HG02973 (cell line): Measurements from ENCODE around the gene ESRRB.

Source experiments
- ATAC-seq: cut with Tn5 transposase; IDR thresholded peaks from one replicate; pipeline ENCODE4 v1.9.1; 2021; ENCODE audit warnings: moderate library complexity; ENCODE audit not compliant: unreplicated experiment

ESRRB gene

GRCh38 chr14:76439237-76439775 is 63.4 kb downstream of the ESRRB start:
- ATAC-seq: no peak

DNA sequence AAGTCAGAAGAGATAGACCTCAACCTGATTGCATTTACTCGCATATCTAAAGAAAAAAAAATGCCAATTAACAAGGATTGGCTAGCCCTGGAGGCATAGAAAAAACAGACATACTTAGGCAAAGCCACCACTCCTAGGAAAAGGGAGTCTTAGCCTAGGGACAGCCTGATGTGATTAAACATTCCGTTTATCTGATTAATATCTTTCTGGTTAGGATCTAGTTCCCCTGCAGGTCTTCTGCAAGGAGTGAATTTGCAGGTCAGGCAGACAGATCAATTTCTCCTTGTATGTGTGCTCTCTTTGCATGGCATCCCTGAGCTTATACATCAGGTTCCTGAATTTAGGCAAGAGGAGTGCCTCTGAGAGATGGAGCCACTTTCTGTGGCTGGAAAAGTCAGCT is 70.5 kb downstream of the ESRRB start:
- no peak for ATAC-seq

- no peak for ATAC-seq
These were observed 71.0 kb downstream of the ESRRB start for GRCh38 chr14:76446921-76447320.

GRCh38 chr14:76450476-76450875 is 74.5 kb downstream of the ESRRB start:
- ATAC-seq: no peak

DNA sequence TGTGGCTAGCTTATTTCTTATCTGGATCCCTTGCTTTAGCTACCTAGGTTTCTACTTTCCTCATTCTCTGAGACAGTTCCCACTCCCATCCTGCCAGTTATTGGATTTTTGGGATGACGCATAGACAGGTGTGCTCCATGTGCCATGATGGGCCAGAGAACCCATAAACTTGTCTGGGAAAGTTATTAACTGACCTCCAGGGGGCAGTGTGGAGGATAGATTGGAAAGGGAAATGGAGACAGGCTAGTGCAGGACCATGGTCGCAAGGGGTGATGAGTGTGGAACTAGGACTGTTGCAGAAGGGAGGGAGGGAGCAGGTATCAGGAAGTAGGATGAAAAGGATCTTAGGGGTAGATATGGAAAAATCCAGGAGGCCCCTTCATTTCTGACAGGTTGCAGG is 80.3 kb downstream of the ESRRB start:
- ATAC-seq: no peak

- ATAC-seq: no peak
These were observed 81.1 kb downstream of the ESRRB start for GRCh38 chr14:76456891-76457586.

DNA sequence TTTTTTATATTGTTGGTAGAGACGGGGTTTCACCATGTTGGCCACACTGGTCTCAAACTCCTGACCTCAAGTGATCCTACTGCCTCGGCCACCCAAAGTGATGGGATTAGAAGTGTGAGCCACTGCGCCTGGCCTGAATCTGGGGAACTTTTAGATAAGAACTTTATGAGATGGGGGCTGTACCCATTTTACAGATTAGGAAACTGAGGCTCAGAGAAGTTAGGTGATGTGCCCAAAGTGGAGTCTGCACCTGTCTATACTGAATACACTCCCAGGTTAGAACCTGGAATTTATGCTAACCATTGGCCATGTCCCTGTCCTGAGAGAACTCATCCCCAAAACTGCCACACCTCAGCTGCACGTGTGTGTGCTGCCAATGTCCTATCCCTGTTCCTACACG is 81.9 kb downstream of the ESRRB start:
- no peak for ATAC-seq

- ATAC-seq: no peak
These were observed 85.9 kb downstream of the ESRRB start for GRCh38 chr14:76461886-76462285.

DNA sequence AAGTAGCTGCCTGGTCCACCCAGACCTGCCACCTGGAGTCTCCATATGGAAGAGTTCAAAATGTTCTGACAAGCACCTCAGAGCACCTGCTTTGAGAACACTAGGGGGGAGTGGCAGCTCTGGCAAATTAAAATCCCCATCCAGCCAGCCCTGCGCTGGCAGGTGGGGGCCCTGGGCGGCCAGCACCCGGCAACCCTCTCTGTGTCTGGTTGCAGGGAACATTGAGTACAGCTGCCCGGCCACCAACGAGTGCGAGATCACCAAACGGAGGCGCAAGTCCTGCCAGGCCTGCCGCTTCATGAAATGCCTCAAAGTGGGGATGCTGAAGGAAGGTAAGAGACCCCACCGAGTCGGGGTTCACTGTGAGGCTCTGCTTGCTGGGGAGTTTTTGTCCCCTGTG is 86.4 kb downstream of the ESRRB start:
- no peak for ATAC-seq

GRCh38 chr14:76463105-76463504 is 87.2 kb downstream of the ESRRB start:
- no peak for ATAC-seq

DNA sequence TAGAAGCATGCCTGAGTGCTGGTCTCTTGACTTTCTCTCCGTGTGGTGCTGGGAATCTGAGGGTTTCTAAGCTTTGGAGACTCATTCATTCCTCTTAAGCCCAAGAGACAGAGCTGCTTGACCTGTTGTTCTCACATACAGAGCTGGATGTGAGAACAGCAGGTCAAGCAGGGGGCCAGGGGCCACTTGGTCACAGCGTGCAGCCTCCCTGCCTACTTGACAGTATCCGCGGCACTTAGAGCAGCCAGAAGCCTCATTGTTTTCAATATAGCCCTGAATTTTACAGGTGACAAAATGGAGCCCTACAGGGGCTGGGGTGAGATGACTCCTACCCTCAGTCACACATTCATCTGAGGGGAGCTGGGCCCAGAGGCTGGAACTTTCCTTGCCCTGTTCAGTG is 88.9 kb downstream of the ESRRB start:
- ATAC-seq: no peak

DNA sequence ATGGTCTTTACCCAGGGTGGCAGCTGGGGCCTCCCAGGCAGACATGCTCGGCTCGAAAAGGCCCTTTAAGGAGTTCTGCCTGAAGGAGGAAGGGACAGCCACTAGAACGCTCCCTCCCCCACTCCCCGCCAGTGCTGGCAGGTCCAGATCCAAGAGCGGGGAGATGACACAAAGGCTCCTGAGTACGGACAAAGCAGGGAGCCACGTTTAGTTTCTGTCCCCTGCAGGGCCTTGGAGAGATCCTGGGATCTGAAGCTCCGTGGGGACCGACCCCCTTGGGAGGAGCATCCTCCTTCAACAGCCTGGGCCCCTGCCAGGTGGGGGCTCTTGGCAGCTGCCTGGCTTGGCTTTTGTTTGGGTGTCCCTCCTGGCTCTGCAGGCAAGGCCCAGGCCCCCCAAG is 89.7 kb downstream of the ESRRB start:
- no peak for ATAC-seq

GRCh38 chr14:76467711-76468155 is 91.8 kb downstream of the ESRRB start:
- no peak for ATAC-seq

DNA sequence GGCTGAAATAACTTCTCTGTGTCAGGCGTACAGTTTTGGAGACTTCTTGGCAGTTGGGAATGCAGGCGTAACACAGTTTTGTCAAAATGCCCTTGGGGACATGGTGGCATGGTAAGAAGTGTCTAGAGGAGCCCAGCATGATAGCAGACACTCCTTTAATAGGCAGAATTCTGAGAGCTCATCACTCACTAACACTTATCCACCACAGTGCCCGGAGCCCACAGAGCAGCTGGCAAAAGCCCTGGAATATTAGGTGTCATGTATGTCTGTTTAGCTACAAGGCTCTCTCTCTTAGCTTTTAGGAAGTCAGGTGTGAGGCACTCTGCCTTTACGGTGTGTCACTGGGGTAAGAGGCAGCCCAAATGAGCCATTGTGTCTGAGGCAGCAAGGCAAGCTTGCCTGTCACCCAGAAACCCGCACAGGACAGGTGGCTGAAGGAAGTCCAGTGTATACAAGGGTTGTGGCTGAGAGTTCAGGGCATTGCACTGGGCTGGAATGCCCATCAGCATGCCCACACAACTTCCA is 96.3 kb downstream of the ESRRB start:
- no peak for ATAC-seq

DNA sequence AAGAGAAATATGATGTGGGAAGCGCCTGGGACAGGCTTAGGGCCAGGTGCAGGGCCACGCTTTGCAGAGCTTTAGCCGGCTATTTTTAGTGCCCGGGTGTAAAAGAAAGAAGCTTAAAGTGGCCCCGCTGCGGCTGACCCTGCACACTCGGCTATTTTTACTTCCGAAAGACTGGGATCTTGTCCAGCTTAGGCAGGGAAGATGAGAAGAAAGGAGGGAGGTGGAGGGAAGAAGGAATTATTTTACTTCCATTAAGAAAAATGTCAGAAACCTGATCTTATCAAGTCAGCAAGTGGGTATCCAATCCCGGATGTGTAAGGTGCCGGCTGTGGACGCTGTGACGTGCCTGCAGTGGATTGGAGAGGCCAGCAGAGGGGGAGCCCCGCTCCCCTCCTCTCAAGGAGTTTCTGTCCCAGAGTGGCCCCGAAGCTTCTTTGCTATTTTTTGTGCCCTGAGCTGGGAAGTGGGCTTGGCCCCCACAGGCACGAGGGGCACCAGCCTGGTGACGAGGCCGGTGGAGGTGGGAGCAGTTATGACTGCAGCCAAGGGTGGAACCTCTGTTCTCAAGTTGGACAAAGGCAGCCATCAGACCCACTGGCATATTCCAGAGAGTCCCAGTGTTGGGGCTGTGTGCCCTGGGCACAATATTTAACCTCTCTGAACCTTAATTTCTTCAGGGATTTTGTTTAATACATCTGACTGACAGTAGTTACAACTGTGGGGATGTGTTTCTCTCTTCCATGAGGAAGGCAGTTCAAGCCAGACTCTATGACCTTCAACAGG is 97.7 kb downstream of the ESRRB start:
- no peak for ATAC-seq

- ATAC-seq: no peak
These were observed 104.5 kb downstream of the ESRRB start for GRCh38 chr14:76480426-76480825.

GRCh38 chr14:76484355-76484754 is 108.4 kb downstream of the ESRRB start:
- ATAC-seq: no peak

GRCh38 chr14:76486251-76486743 is 110.4 kb downstream of the ESRRB start:
- no peak for ATAC-seq

DNA sequence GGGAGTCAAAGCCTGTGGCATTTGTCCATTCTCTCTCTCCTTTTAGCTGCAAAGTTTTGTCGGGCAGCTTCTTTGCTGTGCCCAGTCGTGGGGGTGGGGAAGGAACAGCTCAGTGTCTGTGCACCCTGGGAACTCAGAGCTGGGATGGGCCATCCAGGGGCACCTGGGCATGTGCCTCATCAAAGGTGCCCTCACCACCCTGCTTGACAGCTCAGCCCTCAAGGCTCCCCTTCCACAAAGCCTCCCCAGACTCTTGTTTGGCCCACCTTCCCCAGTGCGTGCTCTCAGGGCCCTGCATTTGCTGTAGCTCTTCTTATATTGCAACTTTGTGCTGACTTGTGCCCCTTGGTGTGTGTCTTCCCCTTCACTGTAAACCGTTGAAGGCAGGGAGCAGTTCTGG is 112.6 kb downstream of the ESRRB start:
- no peak for ATAC-seq

DNA sequence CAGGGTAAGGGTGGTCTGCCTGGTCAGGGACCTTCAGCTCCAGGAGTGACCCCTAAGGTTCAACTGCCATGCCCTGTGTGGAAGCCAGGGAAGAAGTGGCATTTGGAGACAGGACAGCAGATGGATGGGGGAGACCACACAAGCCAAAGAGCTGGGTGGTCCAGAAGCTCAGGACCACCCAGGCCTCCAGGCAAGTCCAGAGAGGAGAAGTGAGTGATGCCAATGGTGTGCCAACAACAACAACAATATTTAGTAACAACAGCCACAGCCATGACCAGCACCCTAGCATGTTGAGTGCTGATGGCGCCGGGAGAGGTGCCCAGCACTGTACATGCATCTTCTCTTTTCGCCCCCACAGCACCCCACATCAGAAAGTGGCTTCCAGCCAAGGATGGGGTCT is 113.7 kb downstream of the ESRRB start:
- ATAC-seq: no peak

- no peak for ATAC-seq
These were observed 114.2 kb downstream of the ESRRB start for GRCh38 chr14:76490111-76490510.

DNA sequence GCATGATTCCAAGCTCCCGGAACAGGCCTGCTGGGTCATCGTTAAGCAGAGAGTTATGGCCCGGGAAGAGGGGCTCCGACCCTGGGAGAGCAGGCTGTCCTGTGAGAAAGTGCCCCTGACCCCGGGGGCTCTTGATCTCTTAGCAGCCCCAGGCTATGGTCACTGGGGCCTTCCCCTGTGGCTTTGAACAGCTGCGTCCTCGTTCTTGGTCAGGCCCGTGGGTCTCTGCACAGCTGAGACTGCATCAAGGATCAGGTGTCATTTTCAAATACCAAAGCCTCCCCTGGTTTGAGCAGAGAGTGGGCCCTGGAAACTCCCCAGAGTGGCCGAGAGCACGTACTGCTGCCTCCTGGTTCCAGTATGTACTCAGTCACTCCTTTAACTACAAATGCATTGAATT is 114.8 kb downstream of the ESRRB start:
- no peak for ATAC-seq
